NCI-H2107 treated with DMSO at 0.1 percent for 48 hours (cell line): Measurements from ENCODE around the gene PTH.

Experiments
- DNase-seq: peaks from one replicate; lab custom pipeline; 2025; ENCODE audit not compliant: unreplicated experiment; lab: John Stamatoyannopoulos, UW

The PTH gene

DNA sequence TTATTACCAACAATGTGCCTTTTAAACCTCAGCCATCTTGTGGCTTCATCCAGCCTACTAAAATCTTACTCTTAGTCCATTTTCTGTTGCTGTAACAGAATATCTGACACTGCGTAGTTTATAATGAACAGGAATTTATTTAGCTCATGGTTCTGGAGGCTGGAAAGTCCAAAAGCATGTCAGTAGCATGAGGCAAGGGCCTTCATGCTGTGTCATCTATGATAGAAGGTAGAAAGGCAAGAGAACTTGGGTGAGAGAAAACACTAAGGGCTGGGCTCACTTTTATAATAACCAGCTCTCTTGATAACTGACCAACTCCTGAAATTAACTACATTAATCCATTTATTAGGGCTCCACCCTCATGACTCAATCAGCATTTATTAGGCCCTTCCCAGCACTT lies 46.3 kb downstream of the PTH start:
- no peak for DNase-seq

DNA sequence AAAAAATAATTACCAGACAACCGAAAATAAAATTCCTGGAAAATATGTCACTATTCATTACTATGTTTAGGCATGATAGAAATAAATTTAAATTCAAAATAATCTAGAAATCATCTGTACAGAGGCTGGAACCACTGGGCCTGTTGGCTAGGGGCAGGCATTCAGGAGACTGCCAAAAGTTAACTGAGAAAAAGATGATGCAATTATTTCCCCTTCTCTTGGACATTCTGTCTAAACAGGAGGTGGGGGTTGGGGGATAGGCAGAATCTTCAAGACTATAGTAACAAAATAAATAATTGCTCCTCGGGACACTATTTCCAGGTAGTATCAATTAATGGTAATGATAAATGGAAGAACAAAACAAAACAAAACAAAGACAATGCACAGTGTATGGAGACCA lies 46.9 kb downstream of the PTH start:
- DNase-seq, result no peak

DNA sequence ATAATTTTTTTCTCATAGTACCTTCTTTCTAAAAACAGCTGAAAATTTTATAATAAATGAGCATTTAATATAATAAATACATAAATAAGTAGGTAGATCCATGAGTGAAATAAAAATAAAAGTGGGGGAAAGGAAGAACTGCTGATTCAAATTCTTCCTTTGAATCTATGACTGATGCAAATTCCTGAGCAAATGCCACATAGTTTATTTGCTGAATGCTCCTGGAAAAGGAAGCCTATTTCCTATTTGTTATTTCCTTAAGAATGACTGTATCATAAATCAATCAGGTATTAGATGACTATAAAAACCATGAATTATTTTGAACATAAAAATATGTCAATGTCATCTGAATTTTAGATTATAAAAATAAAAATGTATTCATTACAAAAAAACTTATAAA lies 49.4 kb downstream of the PTH start:
- DNase-seq, result no peak

DNA sequence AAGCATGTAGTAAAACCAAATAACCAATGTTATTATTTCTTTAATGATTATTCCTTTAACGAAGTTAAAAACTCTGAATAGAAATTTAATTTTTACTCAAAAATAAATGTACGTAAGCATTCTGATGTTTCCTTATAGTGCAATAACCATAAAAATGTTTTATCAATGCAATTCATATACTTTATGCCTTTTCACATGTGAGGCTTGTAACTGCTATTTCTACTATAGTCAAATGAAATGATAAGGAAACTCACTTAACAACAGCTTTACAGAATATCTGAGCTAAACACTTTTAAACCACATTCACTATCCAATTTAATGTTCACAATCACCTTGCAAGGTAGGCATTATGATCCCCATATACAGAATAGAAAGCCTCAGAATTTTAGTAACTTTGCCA lies 50.2 kb downstream of the PTH start:
- no peak for DNase-seq
